C4-2B (cell line): Measurements from ENCODE around the gene ZDHHC3.
A peak's percentile ranks its signal among the peaks of the same experiment; 100 is the strongest.

Experiments
- H3K27ac ChIP-seq: fragments of 450-650 bp; 2 replicates; pipeline ENCODE4 v1.5.1; 2017
- CTCF ChIP-seq: fragments of 450-650 bp; conservative IDR thresholded peaks from 2 replicates; pipeline ENCODE4 v1.5.1; 2017; ENCODE audit warnings: mild to moderate bottlenecking
- ZFX ChIP-seq: fragments of 450-650 bp; IDR thresholded peaks from 2 replicates; pipeline ENCODE4 v1.6.1; 2017

Gene ZDHHC3

GRCh38 chr3:44974416-44974815 lies 1.6 kb downstream of the ZDHHC3 start:
- H3K27ac ChIP-seq, result no peak overlapping the region
- TF ChIP-seq CTCF (no peak), ZFX (no peak)

GRCh38 chr3:44970926-44971490 lies 5.0 kb downstream of the ZDHHC3 start:
- no peak for TF ChIP-seq ZFX
- TF ChIP-seq CTCF, result no peak
- peak overlapping the region; percentile 50; the same call in 1 of the 2 replicates for H3K27ac ChIP-seq

GRCh38 chr3:44969828-44970179 lies 6.2 kb downstream of the ZDHHC3 start:
- TF ChIP-seq CTCF (no peak), ZFX (no peak)
- peak overlapping the region; percentile 69 for H3K27ac ChIP-seq

GRCh38 chr3:44969154-44969827 lies 6.7 kb downstream of the ZDHHC3 start:
- H3K27ac ChIP-seq, result peak overlapping the region; percentile 69
- TF ChIP-seq ZFX (no peak), CTCF (no peak)

- no peak for TF ChIP-seq CTCF
- no peak overlapping the region for H3K27ac ChIP-seq
Measured at GRCh38 chr3:44968447-44968858, 7.5 kb downstream of the ZDHHC3 start.

- TF ChIP-seq ZFX, result no peak
- no peak for TF ChIP-seq CTCF
- no peak overlapping the region for H3K27ac ChIP-seq
Measured at GRCh38 chr3:44966795-44967278, 9.1 kb downstream of the ZDHHC3 start.

GRCh38 chr3:44965165-44965564 lies 10.8 kb downstream of the ZDHHC3 start:
- no peak overlapping the region for H3K27ac ChIP-seq
- TF ChIP-seq CTCF, result no peak
- no peak for TF ChIP-seq ZFX
